Epithelial cell of umbilical artery (primary cell): ENCODE data around the gene PCDHA1. TPM values are rescaled to one million over a fixed set of nuclear protein-coding genes. Genes with fewer than 3 reads are reported as not detected.

Experiments
- total RNA-seq: library from RNA; depleted of rRNA; stranded (reverse); fragments of >200 nt; gene quantifications from 2 replicates; pipeline ENCODE4 v1.2.3, GENCODE V29; 2014

PCDHA1 gene
- total RNA-seq, result 0.32 TPM in 1 of 2 replicates, not detected in the other

GRCh38 chr5:140785905-140786686 is at the start of gene PCDHA1:
Gene PCDHA1, plus strand, starts transcription at chr5:140786140.

DNA sequence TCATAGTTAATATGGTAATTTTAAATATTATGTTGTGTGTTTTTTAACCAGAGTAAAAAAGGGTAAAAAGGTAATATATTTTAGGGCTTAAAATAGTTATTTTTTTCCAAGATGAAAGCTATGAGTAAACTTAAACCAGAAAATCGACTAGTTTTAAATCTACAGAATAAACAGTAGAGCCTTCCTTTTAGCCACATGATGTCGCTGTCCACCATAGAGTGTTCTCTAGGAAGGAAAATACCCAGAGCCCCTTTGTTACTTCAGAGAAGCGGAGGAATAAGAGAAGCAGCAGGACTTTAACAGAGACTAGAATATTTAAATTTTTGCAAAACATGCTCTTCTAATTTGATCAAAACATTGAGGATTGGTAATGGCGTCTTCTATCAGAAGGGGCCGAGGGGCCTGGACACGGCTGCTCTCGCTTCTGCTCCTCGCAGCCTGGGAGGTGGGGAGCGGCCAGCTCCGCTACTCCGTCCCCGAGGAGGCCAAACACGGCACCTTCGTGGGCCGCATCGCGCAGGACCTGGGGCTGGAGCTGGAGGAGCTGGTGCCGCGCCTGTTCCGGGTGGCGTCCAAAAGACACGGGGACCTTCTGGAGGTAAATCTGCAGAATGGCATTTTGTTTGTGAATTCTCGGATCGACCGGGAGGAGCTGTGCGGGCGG is 8.8 kb downstream of the PCDHA1 start, which contains the start of gene PCDHA2:
Gene PCDHA2, plus strand, starts transcription at position 258 of the 664 bp plus-strand sequence.

DNA sequence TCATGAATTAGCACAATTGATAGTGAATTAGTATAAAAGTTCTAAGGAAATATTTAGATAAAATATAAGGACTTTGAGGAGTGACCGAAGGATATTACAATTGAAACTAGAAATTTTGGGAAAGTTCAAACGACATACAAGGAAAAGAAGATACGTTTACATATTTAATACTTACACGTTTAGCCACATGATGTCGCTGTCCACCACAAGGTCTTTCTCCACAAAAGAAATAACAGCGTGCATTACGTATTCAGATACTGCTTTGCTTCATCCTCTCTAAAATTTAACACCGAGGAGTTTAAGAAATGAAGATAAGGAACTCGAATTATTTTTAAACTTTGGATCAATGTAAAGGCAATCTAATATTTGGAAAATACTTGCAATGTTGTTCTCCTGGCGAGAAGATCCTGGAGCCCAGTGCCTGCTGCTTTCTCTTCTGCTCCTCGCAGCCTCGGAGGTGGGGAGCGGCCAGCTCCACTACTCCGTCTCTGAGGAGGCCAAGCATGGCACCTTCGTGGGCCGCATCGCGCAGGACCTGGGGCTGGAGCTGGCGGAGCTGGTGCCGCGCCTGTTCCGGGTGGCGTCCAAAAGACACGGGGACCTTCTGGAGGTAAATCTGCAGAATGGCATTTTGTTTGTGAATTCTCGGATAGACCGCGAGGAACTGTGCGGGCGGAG is 15.0 kb downstream of the PCDHA1 start, which contains the start of gene PCDHA3:
Gene PCDHA3, plus strand, starts transcription at position 242 of the 678 bp plus-strand sequence.

GRCh38 chr5:140806834-140807775 is 21.2 kb downstream of the PCDHA1 start, which contains the start of gene PCDHA4:
Gene PCDHA4, plus strand, starts transcription at chr5:140807068.

GRCh38 chr5:140821375-140822280 is 35.7 kb downstream of the PCDHA1 start, which contains the start of gene PCDHA5:
Gene PCDHA5, plus strand, starts transcription at chr5:140821613.

DNA sequence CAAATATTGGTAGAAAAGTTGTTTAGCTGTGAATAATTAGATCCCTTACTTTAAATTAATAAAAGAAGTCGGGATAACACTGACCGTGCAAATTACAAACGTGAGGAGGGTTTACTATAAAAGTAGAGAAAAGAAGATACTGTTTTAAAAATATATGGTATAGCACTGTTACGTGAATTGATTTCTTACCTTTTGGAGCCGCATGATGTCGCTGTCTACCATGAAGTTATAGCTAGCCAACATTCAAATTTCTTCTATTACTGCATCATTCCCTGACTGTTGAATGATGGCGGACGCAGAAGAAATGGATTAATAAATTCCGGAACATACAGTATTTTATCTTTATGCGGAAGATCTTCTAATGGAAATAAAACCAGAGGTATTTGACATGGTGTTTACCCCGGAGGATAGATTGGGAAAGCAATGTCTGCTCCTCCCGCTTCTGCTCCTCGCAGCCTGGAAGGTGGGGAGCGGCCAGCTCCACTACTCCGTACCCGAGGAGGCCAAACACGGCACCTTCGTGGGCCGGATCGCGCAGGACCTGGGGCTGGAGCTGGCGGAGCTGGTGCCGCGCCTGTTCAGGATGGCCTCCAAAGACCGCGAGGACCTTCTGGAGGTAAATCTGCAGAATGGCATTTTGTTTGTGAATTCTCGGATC is 41.9 kb downstream of the PCDHA1 start, which contains the start of gene PCDHA6:
Gene PCDHA6, plus strand, starts transcription at position 257 of the 658 bp plus-strand sequence. Its CDS starts 132 bp downstream, at position 389.

GRCh38 chr5:140833993-140834392 is 48.1 kb downstream of the PCDHA1 start, which contains the start of gene PCDHA7:
Gene PCDHA7, plus strand, starts transcription at chr5:140834269. Its CDS starts 115 bp downstream, at chr5:140834384.

DNA sequence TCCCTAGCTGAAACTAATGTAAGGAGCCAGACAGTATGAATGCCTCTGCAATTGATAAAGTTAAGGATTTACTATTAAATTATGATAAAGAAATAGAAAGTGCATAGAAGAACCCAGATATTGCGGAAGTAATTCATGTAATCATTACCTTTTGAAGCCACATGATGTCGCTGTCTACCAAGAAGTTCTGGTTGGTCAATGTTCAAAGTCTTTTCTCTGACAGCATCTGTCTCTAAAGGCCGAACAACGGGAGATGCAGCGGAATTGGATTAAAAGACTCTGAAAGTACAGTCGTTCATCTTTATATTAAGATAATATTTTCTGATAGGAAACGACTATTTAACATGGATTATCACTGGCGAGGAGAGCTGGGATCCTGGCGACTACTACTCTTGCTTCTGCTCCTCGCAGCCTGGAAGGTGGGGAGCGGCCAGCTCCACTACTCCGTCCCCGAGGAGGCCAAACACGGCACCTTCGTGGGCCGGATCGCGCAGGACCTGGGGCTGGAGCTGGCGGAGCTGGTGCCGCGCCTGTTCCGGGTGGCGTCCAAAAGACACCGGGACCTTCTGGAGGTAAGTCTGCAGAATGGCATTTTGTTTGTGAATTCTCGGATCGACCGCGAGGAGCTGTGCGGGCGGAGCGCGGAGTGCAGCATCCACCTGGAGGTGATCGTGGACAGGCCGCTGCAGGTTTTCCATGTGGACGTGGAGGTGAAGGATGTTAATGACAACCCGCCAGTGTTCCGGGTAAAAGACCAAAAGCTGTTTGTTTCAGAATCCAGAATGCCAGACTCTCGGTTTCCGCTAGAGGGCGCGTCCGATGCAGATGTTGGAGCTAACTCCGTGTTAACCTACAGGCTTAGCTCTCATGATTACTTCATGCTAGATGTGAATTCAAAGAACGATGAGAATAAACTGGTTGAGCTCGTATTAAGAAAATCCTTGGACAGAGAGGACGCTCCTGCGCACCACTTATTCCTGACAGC is 55.3 kb downstream of the PCDHA1 start, which contains the start of gene PCDHA8:
Gene PCDHA8, plus strand, starts transcription at position 210 of the 985 bp plus-strand sequence. Its CDS starts 135 bp downstream, at position 345.

DNA sequence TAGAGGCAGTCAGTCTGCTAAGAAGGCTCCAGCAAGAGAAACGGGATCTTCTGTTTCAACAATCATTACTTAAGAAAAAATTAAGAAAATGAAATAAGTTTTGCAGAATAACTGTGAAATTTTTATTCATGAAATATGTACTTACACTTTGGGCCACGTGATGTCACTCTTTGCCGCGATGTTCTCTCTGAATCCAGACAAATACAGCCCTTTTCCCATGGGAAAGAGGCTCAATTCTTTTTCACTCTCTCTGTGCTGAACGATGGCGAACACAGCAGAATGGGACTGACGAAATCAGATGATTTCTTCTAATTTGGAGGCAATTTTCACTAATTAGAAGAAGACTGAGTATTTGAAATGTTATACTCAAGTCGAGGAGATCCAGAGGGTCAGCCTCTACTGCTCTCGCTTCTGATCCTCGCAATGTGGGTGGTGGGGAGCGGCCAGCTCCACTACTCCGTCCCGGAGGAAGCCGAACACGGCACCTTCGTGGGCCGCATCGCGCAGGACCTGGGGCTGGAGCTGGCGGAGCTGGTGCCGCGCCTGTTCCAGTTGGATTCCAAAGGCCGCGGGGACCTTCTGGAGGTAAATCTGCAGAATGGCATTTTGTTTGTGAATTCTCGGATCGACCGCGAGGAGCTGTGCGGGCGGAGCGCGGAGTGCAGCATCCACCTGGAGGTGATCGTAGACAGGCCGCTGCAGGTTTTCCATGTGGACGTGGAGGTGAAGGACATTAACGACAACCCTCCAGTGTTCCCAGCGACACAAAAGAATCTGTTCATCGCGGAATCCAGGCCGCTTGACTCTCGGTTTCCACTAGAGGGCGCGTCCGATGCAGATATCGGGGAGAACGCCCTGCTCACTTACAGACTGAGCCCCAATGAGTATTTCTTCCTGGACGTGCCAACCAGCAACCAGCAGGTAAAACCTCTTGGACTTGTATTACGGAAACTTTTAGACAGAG is 62.5 kb downstream of the PCDHA1 start, which contains the start of gene PCDHA9:
Gene PCDHA9, plus strand, starts transcription at position 244 of the 964 bp plus-strand sequence. Its CDS starts 114 bp downstream, at position 358.

DNA sequence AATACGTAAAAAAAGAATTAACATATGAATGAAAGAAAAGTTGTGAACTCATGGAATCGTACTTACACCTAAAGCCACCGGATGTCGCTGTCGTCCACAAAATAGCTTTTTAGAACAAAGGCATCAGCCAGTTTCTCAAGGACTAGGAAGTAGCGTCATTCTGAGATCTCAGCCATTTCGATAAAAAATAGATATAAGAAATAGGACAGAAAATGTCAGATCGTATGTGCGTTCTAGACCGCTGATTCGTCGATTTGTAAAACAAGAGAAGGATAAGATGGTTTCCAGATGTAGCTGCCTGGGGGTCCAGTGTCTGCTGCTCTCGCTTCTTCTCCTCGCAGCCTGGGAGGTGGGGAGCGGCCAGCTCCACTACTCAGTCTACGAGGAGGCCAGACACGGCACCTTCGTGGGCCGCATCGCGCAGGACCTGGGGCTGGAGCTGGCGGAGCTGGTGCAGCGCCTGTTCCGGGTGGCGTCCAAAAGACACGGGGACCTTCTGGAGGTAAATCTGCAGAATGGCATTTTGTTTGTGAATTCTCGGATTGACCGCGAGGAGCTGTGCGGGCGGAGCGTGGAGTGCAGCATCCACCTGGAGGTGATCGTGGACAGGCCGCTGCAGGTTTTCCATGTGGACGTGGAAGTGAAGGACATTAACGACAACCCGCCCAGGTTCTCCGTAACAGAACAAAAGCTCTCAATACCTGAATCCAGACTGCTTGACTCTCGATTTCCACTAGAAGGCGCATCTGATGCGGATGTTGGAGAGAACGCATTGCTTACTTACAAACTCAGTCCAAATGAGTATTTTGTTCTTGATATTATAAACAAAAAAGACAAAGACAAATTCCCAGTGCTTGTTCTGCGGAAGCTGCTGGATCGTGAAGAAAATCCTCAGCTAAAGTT is 70.1 kb downstream of the PCDHA1 start, which contains the start of gene PCDHA10:
Gene PCDHA10, plus strand, starts transcription at position 126 of the 903 bp plus-strand sequence. Its CDS starts 152 bp downstream, at position 278.

DNA sequence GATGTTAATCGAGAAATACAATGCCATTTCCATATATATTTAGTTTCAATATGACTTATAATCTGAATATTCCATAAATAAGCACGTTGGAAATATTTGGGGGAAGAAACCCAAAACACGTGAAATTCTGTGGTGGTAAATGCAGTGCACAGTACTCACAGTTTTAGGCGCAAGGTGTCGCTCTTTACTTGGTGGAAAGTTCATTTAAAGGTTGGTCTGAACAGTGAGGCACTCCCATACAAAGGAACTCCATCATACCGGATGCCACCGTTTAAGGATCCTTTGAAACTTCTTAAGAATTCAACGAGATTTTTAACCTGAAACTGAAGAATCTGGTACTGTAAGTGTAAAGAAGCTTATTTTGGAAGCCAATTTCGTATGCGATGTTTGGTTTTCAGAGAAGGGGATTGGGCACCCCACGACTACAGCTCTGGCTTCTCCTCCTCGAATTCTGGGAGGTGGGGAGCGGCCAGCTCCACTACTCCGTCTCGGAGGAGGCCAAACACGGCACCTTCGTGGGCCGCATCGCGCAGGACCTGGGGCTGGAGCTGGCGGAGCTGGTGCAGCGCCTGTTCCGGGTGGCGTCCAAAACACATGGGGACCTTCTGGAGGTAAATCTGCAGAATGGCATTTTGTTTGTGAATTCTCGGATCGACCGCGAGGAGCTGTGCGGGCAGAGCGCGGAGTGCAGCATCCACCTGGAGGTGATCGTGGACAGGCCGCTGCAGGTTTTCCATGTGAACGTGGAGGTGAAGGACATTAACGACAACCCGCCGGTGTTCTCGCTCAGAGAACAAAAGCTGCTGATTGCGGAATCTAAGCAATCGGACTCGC is 83.0 kb downstream of the PCDHA1 start, which contains the start of gene PCDHA11:
Gene PCDHA11, plus strand, starts transcription at position 237 of the 834 bp plus-strand sequence. Its CDS starts 147 bp downstream, at position 384.

DNA sequence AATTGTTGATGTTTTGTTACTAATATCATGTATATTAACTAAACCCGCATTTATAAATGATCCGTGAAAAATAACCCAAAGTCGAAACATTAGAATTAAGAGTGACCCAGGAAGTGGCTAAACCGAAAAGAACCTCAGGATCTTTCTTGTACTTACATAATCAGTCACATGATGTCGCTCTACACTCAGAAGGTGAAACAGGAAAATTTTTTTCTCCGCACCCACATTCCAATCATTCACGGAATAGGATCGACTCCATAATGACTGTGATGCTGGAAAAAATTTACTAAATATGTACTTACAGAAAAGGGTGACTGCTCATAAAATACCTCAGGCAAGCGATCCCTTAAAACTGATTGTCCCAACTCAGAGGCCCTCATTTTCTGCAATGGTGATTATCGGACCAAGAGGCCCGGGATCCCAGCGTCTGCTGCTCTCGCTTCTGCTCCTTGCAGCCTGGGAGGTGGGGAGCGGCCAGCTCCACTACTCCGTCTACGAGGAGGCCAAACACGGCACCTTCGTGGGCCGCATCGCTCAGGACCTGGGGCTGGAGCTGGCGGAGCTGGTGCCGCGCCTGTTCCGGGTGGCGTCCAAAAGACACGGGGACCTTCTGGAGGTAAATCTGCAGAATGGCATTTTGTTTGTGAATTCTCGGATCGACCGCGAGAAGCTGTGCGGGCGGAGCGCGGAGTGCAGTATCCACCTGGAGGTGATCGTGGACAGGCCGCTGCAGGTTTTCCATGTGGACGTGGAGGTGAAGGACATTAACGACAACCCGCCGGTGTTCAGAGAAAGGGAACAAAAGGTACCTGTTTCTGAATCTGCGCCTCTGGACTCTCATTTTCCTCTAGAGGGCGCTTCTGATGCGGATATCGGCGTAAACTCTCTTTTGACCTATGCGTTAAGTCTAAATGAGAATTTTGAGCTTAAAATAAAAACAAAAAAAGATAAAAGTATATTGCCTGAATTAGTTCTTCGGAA is 89.4 kb downstream of the PCDHA1 start, which contains the start of gene PCDHA12:
Gene PCDHA12, plus strand, starts transcription at position 224 of the 981 bp plus-strand sequence. Its CDS starts 165 bp downstream, at position 389.

DNA sequence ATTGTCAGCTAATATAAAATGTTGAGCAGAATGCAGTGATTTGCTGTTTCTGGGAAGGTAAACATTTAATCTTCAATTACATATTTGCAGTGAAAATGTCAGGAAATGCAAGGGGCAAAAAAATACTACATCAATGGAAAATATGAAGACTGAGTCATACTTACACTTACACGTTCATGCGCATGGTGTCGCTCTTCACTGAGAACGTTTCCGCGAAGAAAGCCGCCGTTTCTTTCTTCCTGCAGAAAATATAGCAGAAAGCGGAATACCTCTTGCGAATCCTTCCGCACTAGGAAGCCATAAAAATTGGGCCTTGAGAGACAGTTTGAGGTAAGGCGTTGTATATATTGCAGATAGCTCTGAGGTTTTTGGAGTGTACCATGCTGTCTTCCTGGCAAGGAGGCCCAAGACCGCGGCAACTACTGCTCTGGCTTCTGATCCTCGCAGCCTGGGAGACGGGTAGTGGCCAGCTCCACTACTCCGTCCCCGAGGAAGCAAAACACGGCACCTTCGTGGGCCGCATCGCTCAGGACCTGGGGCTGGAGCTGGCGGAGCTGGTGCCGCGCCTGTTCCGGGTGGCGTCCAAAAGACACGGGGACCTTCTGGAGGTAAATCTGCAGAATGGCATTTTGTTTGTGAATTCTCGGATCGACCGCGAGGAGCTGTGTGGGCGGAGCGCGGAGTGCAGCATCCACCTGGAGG is 96.1 kb downstream of the PCDHA1 start, which contains the start of gene PCDHA13:
Gene PCDHA13, plus strand, starts transcription at position 236 of the 702 bp plus-strand sequence. Its CDS starts 145 bp downstream, at position 381.

